ENCODE data around the gene TRPC4. TPM values are rescaled to one million over a fixed set of nuclear protein-coding genes. Genes with fewer than 3 reads are reported as not detected.
A peak's percentile ranks its signal among the peaks of the same experiment; 100 is the strongest.

The TRPC4 gene
- total RNA-seq, 1 donor from 2014 or later = not detected

DNA sequence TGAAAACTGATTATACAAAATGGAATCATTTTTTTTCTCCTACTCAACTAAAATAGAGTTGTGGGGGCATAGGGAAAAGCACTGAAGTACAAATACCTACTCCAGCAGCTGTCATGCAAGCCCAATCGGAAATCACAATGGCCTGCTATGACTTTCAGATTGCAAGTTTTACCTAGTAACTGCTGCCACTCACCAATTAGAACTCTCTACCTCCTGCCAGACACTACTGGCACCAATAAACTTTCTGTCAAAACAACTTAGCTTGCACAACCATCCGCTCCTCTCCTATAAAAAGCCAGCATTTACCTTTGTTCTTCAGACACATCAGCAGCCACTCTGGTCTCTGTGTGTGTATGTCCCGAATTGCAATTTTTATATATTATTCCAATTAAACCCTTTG lies 9.3 kb upstream of the TRPC4 start:
- no peaks in the 10 kb centered on the region for H3K27me3 Mint-ChIP-seq (ENCODE audit: unreplicated experiment)
- H3K9me3 Mint-ChIP-seq (ENCODE audit: unreplicated experiment) = no peaks in the 10 kb centered on the region
- no peak for DNase-seq
- H3K4me3 Mint-ChIP-seq (ENCODE audit: unreplicated experiment) = no peak overlapping the region
- H3K36me3 Mint-ChIP-seq (ENCODE audit: unreplicated experiment) = no peaks in the 10 kb centered on the region
- H3K4me1 Mint-ChIP-seq (ENCODE audit: low read depth, unreplicated experiment) = no peaks in the 10 kb centered on the region
- H3K27ac Mint-ChIP-seq (ENCODE audit: unreplicated experiment) = no peak overlapping the region
- TF ChIP-seq CTCF (IDR thresholded peaks at IDR 0.05; ENCODE audit: partially characterized antibody, unreplicated experiment) = no peak

DNA sequence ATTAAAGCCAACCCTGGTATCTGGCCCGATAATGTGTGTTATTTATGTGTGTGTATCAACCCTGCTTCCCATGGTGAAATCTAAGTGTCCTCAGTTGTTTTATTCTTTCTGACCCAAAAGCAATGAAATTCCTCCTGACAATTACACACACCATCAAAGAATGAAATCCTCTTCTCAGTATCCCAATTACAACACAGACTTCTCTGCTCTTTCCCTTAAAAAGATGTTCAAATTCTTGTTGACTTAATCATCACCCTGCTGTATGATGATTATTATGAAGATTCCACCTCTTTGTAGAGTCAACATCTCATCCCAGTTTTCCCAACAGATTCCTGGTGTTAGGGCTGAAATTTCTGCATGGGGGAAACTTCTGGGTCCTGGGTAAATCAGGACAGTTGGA lies 8.9 kb upstream of the TRPC4 start:
- Mint-ChIP-seq H3K36me3 (ENCODE audit: unreplicated experiment) (no peaks in the 10 kb centered on the region), H3K9me3 (ENCODE audit: unreplicated experiment) (no peaks in the 10 kb centered on the region), H3K4me3 (ENCODE audit: unreplicated experiment) (no peak overlapping the region), H3K27ac (ENCODE audit: unreplicated experiment) (no peak overlapping the region), H3K27me3 (ENCODE audit: unreplicated experiment) (no peaks in the 10 kb centered on the region), H3K4me1 (ENCODE audit: low read depth, unreplicated experiment) (no peaks in the 10 kb centered on the region)
- DNase-seq = no peak
- TF ChIP-seq CTCF (IDR thresholded peaks at IDR 0.05; ENCODE audit: partially characterized antibody, unreplicated experiment) = no peak

DNA sequence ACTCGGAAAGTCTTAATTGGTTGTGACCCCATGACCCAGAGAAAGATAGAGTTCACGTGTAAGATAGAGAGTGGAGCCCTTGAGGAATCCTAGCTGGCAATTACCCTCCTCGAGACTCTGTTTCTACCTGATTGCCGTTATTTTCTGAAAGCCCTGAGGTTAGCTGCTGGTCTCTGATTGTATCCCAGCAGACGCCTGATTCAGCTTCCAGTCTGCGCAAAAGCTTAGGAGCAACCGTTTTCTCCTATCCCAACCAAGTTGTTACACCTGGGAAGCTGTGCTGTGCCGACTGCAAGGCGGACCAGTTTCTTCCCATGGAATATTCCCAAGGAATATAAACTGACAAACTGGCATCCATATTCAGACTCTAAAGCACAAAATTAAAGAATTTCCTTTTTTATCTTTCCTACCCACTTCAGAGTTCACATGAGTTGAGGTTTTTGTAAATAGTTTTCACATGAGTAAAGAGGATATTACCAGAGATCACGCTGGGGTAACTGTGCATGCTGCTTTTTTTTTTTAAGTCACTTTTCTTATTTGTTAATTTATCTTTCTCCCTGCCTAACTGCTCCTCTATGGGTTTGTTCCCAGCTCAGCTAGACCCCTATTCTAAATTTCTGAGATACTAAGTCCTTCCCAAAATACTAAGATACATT lies 1.5 kb upstream of the TRPC4 start:
- no peak overlapping the region for H3K27ac Mint-ChIP-seq (ENCODE audit: unreplicated experiment)
- no peak for TF ChIP-seq CTCF (IDR thresholded peaks at IDR 0.05; ENCODE audit: partially characterized antibody, unreplicated experiment)

DNA sequence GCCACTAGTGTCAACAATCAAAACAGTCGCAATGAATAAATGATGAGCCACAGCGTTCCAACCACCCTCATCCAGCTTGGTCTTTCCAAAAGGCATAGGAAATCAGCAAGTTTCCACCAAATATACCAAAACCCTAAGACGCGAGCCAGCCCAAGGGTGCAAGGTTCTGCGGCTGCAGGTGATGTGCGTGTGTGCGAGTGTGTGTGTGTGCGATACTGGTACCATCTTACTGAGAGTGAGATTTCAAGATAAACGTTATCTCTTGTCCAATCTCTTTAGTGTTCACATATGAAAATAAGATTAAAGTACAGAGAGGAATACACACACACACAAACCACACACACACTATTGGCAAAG lies 895 bp upstream of the TRPC4 start:
- TF ChIP-seq CTCF (IDR thresholded peaks at IDR 0.05; ENCODE audit: partially characterized antibody, unreplicated experiment) = peak; percentile 38
- H3K9me3 Mint-ChIP-seq (ENCODE audit: unreplicated experiment) = peaks cover 2% of the 10 kb centered on the region
- no peak overlapping the region for H3K27ac Mint-ChIP-seq (ENCODE audit: unreplicated experiment)
- no peak for DNase-seq
- H3K4me3 Mint-ChIP-seq (ENCODE audit: unreplicated experiment) = peak overlapping the region; percentile 87
- peaks cover 10% of the 10 kb centered on the region for H3K4me1 Mint-ChIP-seq (ENCODE audit: low read depth, unreplicated experiment)
- peaks cover 11% of the 10 kb centered on the region for H3K27me3 Mint-ChIP-seq (ENCODE audit: unreplicated experiment)
- no peaks in the 10 kb centered on the region for H3K36me3 Mint-ChIP-seq (ENCODE audit: unreplicated experiment)

More for the DNA sequence above, 1.5 kb upstream of the TRPC4 start:
- H3K36me3 Mint-ChIP-seq (ENCODE audit: unreplicated experiment) = no peaks in the 10 kb centered on the region
- H3K9me3 Mint-ChIP-seq (ENCODE audit: unreplicated experiment) = peaks cover 2% of the 10 kb centered on the region
- DNase-seq = no peak
- H3K4me3 Mint-ChIP-seq (ENCODE audit: unreplicated experiment) = peak overlapping the region; percentile 87
- H3K27me3 Mint-ChIP-seq (ENCODE audit: unreplicated experiment) = peaks cover 11% of the 10 kb centered on the region
- H3K4me1 Mint-ChIP-seq (ENCODE audit: low read depth, unreplicated experiment) = peaks cover 10% of the 10 kb centered on the region

GRCh38 chr13:37869506-37869755 lies 141 bp downstream of the TRPC4 start:
- Mint-ChIP-seq H3K27me3 (ENCODE audit: unreplicated experiment) (peaks cover 11% of the 10 kb centered on the region), H3K9me3 (ENCODE audit: unreplicated experiment) (peaks cover 2% of the 10 kb centered on the region), H3K4me1 (ENCODE audit: low read depth, unreplicated experiment) (peaks cover 10% of the 10 kb centered on the region), H3K36me3 (ENCODE audit: unreplicated experiment) (no peaks in the 10 kb centered on the region), H3K4me3 (ENCODE audit: unreplicated experiment) (peak overlapping the region; percentile 87), H3K27ac (ENCODE audit: unreplicated experiment) (no peak overlapping the region)
- DNase-seq = peak; percentile 15
- TF ChIP-seq CTCF (IDR thresholded peaks at IDR 0.05; ENCODE audit: partially characterized antibody, unreplicated experiment) = no peak
